SK-N-SH (cell line): Measurements from ENCODE around the gene FTO. TPM values are rescaled to one million over a fixed set of nuclear protein-coding genes. Genes with fewer than 3 reads are reported as not detected.

Experiments used
- CTCF ChIA-PET: fragments of 300-600, 350-600 bp; formaldehyde crosslinking; extraction: SDS; loops from one replicate; lab custom pipeline; 2021; lab: Yijun Ruan, JAX
- POLR2A ChIA-PET: fragments of 350-600 bp; sonication (Branson Sonifier 250); formaldehyde crosslinking; extraction: SDS; loops from one replicate; lab custom pipeline; 2020; ENCODE audit warnings: antibody characterized with exemption, inconsistent platforms; lab: Yijun Ruan, JAX
- DNase-seq: peaks from one replicate; pipeline ENCODE4 v3.0.0; 2012
- H2AFZ ChIP-seq: fragments of 200-600 bp; sonication (generic); 2 replicates; pipeline ENCODE4 v1.8.1; 2016; ENCODE audit warnings: antibody characterized with exemption, mild to moderate bottlenecking, low read depth
- H3F3A ChIP-seq: fragments of 200-600 bp; sonication (generic); replicated peaks from 2 replicates; pipeline ENCODE3; 2016; ENCODE audit warnings: antibody characterized with exemption, mild to moderate bottlenecking; ENCODE audit not compliant: insufficient read depth
- H3K27ac ChIP-seq, 2 experiments: fragments of 200-500 bp in 1 of 2; fragments of 200-600 bp in 1 of 2; sonication (Bioruptor generic) in 1 of 2; sonication (generic), shearing (Covaris generic) in 1 of 2; 2 replicates each; pipeline versions ENCODE4 v1.5.1 to v1.6.1; 2014 to 2016; ENCODE audit warnings: low read depth in 2 of 2, inconsistent platforms in 1 of 2, low read length in 1 of 2, mild to moderate bottlenecking in 1 of 2, mixed read lengths in 1 of 2
- H3K27me3 ChIP-seq: fragments of 200-600 bp; sonication (generic), shearing (Covaris generic); 2 replicates; pipeline ENCODE4 v1.6.1; 2016; ENCODE audit warnings: mixed run types; ENCODE audit not compliant: insufficient read depth
- H3K36me3 ChIP-seq, 2 experiments: fragments of 200-500 bp in 1 of 2; fragments of 200-600 bp in 1 of 2; sonication (Bioruptor generic) in 1 of 2; sonication (generic) in 1 of 2; replicated peaks in 1 of 2; 2 replicates each; pipeline versions ENCODE3 to v1.5.1; 2014 to 2016; ENCODE audit warnings: low read length in 1 of 2, mild to moderate bottlenecking in 1 of 2; ENCODE audit not compliant: insufficient read depth in 2 of 2, control insufficient read depth in 1 of 2
- H3K4me1 ChIP-seq, 2 experiments: fragments of 200-500 bp in 1 of 2; fragments of 200-600 bp in 1 of 2; sonication (Bioruptor generic) in 1 of 2; sonication (generic), shearing (Covaris generic) in 1 of 2; 2 replicates each; pipeline versions ENCODE4 v1.5.1 to v1.6.1; 2014 to 2016; ENCODE audit warnings: low read depth in 1 of 2, low read length in 1 of 2, mixed run types in 1 of 2; ENCODE audit not compliant: insufficient read depth in 2 of 2, control insufficient read depth in 1 of 2
- H3K4me2 ChIP-seq: fragments of 200-600 bp; sonication (generic), shearing (Covaris generic); 2 replicates; pipeline ENCODE4 v1.6.1; 2017; ENCODE audit warnings: mixed run types
- H3K4me3 ChIP-seq, 2 experiments: fragments of 200-500 bp in 1 of 2; fragments of 200-600 bp in 1 of 2; sonication (Bioruptor generic) in 1 of 2; sonication (generic), shearing (Covaris generic) in 1 of 2; 2 replicates each; pipeline versions ENCODE4 v1.5.1 to v1.8.1; 2014 to 2016; ENCODE audit warnings: low read depth in 2 of 2, inconsistent platforms in 1 of 2, low read length in 1 of 2, mild to moderate bottlenecking in 1 of 2, mixed read lengths in 1 of 2, moderate library complexity in 1 of 2
- H3K79me2 ChIP-seq: fragments of 200-600 bp; sonication (generic); 2 replicates; pipeline ENCODE4 v1.8.1; 2017; ENCODE audit warnings: mild to moderate bottlenecking; ENCODE audit not compliant: insufficient read depth
- H3K9ac ChIP-seq: fragments of 200-600 bp; sonication (generic); 2 replicates; pipeline ENCODE4 v1.6.1; 2017; ENCODE audit warnings: mixed run types
- H3K9me2 ChIP-seq: fragments of 200-600 bp; sonication (generic); 2 replicates; pipeline ENCODE4 v1.6.1; 2017; ENCODE audit warnings: mixed run types
- H3K9me3 ChIP-seq: fragments of 200-600 bp; sonication (generic); 2 replicates; pipeline ENCODE4 v1.6.1; 2017; ENCODE audit warnings: mixed run types, mild to moderate bottlenecking, moderate library complexity
- H4K20me1 ChIP-seq: fragments of 200-600 bp; sonication (generic); 2 replicates; pipeline ENCODE4 v1.6.1; 2017; ENCODE audit warnings: mild to moderate bottlenecking, mixed run types; ENCODE audit not compliant: insufficient read depth
- ELF1 ChIP-seq: IDR thresholded peaks from 2 replicates; pipeline ENCODE4 v1.4.0; 2012
- EP300 ChIP-seq, 2 experiments: IDR thresholded peaks; 2 replicates each; pipeline versions ENCODE4 v1.4.0 to v1.6.1; 2012; ENCODE audit warnings: borderline replicate concordance in 1 of 2, low read depth in 1 of 2, low read length in 1 of 2
- EZH2phosphoT487 ChIP-seq: fragments of 200-600 bp; sonication (generic); IDR thresholded peaks from 2 replicates; pipeline ENCODE4 v1.6.1; 2017; ENCODE audit warnings: low read depth, mixed run types, mild to moderate bottlenecking, antibody characterized with exemption, moderate library complexity, borderline replicate concordance
- FOXM1 ChIP-seq: IDR thresholded peaks from 2 replicates; pipeline ENCODE4 v1.4.0; 2012; ENCODE audit warnings: low read depth, mild to moderate bottlenecking
- IRF3 ChIP-seq: fragments of 150-350 bp; IDR thresholded peaks from 2 replicates; pipeline ENCODE4 v1.6.1; 2016; ENCODE audit warnings: mild to moderate bottlenecking, low read depth, low read length
- MEF2A ChIP-seq: IDR thresholded peaks from 2 replicates; pipeline ENCODE4 v1.4.0; 2012; ENCODE audit warnings: low read depth, borderline replicate concordance
- NFIC ChIP-seq: IDR thresholded peaks from 2 replicates; pipeline ENCODE4 v1.4.0; 2012; ENCODE audit warnings: borderline replicate concordance
- NRF1 ChIP-seq: IDR thresholded peaks from 2 replicates; pipeline ENCODE4 v1.6.1; 2012; ENCODE audit warnings: low read depth, mild to moderate bottlenecking, low read length
- PBX3 ChIP-seq: IDR thresholded peaks from 2 replicates; pipeline ENCODE4; 2012
- POLR2AphosphoS5 ChIP-seq: IDR thresholded peaks from 2 replicates; pipeline ENCODE4 v1.6.1; 2012; ENCODE audit warnings: low read depth, low read length
- TAF1 ChIP-seq: IDR thresholded peaks from 2 replicates; pipeline ENCODE4 v1.6.1; 2012; ENCODE audit warnings: low read depth, mild to moderate bottlenecking, low read length, moderate library complexity, borderline replicate concordance
- USF1 ChIP-seq: IDR thresholded peaks from 2 replicates; pipeline ENCODE4 v1.4.0; 2012; ENCODE audit warnings: low read depth, borderline replicate concordance
- USF2 ChIP-seq: fragments of 150-350 bp; IDR thresholded peaks from 2 replicates; pipeline ENCODE4 v1.6.1; 2017; ENCODE audit warnings: antibody characterized with exemption, low read length, low read depth, borderline replicate concordance
- WGBS: methylation state at CpG from one replicate; pipeline ENCODE4 v1.1.6; 2017; ENCODE audit warnings: low lambda C conversion rate; 5-methylcytosine and 5-hydroxymethylcytosine counted together
- polyA plus RNA-seq, 3 experiments: library from polyadenylated mRNA; depleted of rRNA; stranded (reverse); fragments of >200 nt; gene quantifications; 2 replicates each; pipeline ENCODE4 v1.2.3, GENCODE V29; 2012
- TF ChIP-seq, protein P1 (sequence below): IDR thresholded peaks from 2 replicates; pipeline ENCODE4 v1.6.1; 2012; ENCODE audit warnings: mild to moderate bottlenecking, low read depth, low read length, moderate library complexity
- TF ChIP-seq, protein P2 (sequence below): fragments of 200-600 bp; sonication (generic); IDR thresholded peaks from 2 replicates; pipeline ENCODE4 v1.6.1; 2017; ENCODE audit warnings: antibody characterized with exemption, mild to moderate bottlenecking, moderate library complexity

The FTO gene
- polyA plus RNA-seq, 1 of the 3 experiments (the other 2 are of a cell fraction), result 41.2 TPM

DNA sequence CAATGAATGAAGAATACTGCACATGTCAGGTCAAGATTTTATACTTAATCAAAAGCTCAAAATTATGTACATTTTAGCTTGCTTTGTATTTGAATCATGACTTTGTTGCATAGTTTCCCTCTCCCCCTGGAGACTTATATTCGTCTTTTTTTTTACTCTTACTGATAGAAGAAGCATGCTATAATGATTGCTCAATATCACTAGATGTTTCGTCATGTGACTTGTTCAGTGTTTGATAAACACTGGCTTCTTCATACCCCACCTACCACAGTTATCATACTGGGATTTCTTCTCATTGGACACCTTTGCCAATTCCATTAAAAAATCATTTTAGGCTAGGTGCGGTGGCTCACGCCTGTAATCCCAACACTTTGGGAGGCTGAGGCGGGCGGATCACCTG lies 148.7 kb downstream of the FTO start:
- POLR2A ChIA-PET, result no interaction called here
- CTCF ChIA-PET, result interaction anchor here (1.5 kb wide), 1 partner anchor 16 kb away, joined by 3 read pairs; no protein-coding TSS in a partner anchor

GRCh38 chr16:53855056-53855455 lies 151.1 kb downstream of the FTO start:
- Histone ChIP-seq H2AFZ (no peak overlapping the region), H3K9me3 (no peaks in the 10 kb centered on the region), H3K27ac (no peak overlapping the region), H3K4me1 (no peaks in the 10 kb centered on the region), H3K36me3 (peaks cover 0 to 3% of the 10 kb centered on the region in 2 experiments), H3K4me2 (no peak overlapping the region), H3K27me3 (no peaks in the 10 kb centered on the region), H4K20me1 (no peaks in the 10 kb centered on the region), H3K9ac (no peak overlapping the region), H3K4me3 (no peak overlapping the region), H3K79me2 (no peaks in the 10 kb centered on the region; the same call in 1 of the 2 replicates), H3F3A (no peaks in the 10 kb centered on the region), H3K9me2 (no peaks in the 10 kb centered on the region)
- TF ChIP-seq FOXM1 (no peak), PBX3 (no peak), TAF1 (no peak), IRF3 (no peak), NRF1 (no peak), POLR2AphosphoS5 (no peak), EZH2phosphoT487 (no peak), MEF2A (no peak), USF1 (no peak), NFIC (no peak)
- TF ChIP-seq, protein P1, sequence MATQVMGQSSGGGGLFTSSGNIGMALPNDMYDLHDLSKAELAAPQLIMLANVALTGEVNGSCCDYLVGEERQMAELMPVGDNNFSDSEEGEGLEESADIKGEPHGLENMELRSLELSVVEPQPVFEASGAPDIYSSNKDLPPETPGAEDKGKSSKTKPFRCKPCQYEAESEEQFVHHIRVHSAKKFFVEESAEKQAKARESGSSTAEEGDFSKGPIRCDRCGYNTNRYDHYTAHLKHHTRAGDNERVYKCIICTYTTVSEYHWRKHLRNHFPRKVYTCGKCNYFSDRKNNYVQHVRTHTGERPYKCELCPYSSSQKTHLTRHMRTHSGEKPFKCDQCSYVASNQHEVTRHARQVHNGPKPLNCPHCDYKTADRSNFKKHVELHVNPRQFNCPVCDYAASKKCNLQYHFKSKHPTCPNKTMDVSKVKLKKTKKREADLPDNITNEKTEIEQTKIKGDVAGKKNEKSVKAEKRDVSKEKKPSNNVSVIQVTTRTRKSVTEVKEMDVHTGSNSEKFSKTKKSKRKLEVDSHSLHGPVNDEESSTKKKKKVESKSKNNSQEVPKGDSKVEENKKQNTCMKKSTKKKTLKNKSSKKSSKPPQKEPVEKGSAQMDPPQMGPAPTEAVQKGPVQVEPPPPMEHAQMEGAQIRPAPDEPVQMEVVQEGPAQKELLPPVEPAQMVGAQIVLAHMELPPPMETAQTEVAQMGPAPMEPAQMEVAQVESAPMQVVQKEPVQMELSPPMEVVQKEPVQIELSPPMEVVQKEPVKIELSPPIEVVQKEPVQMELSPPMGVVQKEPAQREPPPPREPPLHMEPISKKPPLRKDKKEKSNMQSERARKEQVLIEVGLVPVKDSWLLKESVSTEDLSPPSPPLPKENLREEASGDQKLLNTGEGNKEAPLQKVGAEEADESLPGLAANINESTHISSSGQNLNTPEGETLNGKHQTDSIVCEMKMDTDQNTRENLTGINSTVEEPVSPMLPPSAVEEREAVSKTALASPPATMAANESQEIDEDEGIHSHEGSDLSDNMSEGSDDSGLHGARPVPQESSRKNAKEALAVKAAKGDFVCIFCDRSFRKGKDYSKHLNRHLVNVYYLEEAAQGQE, result no peak
- TF ChIP-seq, protein P2, sequence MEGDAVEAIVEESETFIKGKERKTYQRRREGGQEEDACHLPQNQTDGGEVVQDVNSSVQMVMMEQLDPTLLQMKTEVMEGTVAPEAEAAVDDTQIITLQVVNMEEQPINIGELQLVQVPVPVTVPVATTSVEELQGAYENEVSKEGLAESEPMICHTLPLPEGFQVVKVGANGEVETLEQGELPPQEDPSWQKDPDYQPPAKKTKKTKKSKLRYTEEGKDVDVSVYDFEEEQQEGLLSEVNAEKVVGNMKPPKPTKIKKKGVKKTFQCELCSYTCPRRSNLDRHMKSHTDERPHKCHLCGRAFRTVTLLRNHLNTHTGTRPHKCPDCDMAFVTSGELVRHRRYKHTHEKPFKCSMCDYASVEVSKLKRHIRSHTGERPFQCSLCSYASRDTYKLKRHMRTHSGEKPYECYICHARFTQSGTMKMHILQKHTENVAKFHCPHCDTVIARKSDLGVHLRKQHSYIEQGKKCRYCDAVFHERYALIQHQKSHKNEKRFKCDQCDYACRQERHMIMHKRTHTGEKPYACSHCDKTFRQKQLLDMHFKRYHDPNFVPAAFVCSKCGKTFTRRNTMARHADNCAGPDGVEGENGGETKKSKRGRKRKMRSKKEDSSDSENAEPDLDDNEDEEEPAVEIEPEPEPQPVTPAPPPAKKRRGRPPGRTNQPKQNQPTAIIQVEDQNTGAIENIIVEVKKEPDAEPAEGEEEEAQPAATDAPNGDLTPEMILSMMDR, result no peak
- ChIA-PET POLR2A (no interaction called here), CTCF (no interaction called here)
- DNase-seq, result no peak

More for the DNA sequence above, 148.7 kb downstream of the FTO start:
- Histone ChIP-seq H4K20me1 (no peaks in the 10 kb centered on the region), H3K4me3 (no peak overlapping the region), H3K79me2 (no peaks in the 10 kb centered on the region; the same call in 1 of the 2 replicates), H3K4me1 (peaks cover 0 to 3% of the 10 kb centered on the region in 2 experiments; a peak in 1 of 4 replicates), H3K4me2 (no peak overlapping the region), H2AFZ (no peak overlapping the region), H3K9me2 (no peaks in the 10 kb centered on the region), H3K9ac (no peak overlapping the region), H3K9me3 (no peaks in the 10 kb centered on the region), H3F3A (no peaks in the 10 kb centered on the region), H3K27me3 (no peaks in the 10 kb centered on the region), H3K27ac (no peak overlapping the region), H3K36me3 (peaks cover 0 to under 1% of the 10 kb centered on the region in 2 experiments)
- WGBS, result 97% methylated on average over 6 of the region's 6 CpGs
- TF ChIP-seq ELF1 (no peak), EP300 (IDR thresholded peaks at IDR 0.05; ENCODE audit: borderline replicate concordance in 1 of 2, low read depth in 1 of 2, low read length in 1 of 2) (no peak), USF2 (no peak)
- no peak for DNase-seq
